HG03457 (cell line): ENCODE measurements around the gene ASB2.

Experiments
- ATAC-seq: cut with Tn5 transposase; IDR thresholded peaks from one replicate; pipeline ENCODE4 v1.9.1; 2021; ENCODE audit warnings: moderate number of reproducible peaks; ENCODE audit not compliant: unreplicated experiment

ASB2 gene

DNA sequence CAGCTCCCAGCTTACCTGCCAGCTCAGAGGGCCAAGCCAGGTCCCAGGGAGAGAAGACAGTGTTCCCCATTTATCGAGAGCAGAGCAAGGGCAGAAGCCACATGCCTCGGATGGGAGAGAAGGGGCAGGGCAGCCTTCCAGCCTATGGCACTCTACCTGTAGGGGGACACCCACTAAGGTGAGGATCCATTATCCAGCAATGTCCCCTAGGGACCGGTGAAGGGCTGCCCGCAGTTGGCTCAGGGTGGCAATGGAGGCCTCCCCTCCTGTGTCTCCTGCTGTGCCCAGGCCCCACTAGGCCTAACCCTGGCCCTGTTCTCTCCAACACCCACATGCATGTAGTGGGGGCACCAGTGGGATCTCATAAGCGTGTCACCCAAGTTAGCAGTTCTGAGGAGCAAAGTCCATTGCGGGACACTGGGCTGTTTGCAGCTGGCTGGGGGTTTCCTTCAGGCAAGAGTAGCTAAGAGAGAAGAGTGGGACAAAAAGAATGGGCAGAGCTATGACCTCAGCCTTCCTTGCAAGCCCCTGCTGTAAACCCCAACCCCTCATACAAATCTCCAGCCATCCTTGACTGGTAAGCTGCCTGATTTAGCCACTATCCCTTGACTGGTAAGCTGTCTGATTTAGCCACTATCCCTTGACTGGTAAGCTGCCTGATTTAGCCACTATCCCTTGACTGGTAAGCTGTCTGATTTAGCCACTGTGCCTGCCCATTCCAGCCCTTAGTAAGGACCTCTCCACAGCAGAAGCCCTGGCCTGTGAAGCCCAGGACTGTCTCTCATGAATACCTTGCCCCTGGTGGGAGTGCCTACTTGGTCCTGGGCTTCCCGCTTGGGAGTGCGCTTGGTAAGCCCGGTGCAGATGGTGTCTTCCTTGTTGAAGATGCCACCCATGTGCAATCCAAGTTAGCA, 5.2 kb upstream of the ASB2 start:
- no peak for ATAC-seq

DNA sequence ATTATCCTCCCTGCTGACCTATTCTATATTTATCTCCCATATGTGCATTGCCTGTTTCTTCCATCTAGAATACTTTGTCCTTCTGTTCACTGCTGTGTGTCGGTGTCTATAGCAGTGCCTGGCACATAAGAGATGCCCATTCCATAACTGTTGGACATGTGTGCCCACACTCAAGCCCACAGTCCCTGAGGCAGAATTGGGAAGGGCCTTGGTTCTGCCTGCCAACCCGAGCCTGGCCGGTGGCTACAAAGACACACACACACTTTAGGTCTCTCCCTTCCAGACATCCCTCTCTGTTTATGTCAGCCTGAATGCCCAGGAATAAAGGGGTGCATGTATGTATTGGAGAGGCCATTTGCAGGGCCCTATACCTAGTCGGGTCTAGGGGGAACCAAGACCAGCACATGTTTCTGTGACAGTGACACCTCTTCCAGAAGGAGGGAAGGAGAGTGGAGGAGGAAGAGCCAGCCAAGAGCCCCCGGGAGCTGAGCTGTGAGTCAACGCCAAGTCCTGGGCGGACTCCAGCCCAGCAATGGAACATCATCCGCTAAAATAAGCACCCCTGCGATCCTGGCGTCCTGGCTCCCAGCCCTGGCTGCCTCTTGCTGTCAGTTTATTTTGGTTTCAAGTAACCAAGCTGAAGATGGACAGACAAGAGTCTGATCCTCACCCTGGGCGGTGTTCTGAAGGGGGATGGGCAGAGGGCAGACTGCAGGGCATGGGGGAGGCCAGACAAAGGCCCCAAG, 4.3 kb upstream of the ASB2 start:
- no peak for ATAC-seq

DNA sequence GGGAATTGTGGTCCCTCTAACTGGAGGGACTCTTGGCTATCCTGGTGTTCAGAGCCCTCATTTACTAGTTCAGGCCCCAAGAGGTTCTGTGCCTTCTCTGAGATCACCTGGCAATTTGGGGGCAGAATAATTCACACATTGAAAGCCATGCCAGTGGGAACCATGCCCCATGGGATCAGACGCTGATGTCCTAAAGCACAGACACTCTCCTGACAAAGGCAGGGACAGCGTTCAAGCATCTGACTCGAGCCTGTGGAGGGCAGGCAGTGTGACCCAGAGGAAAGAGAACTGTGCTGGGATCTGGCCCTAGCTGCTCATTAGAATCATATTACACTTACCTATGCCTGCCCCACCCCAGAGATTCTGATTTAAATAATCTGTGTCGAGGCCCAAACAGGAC, 2.4 kb upstream of the ASB2 start:
- no peak for ATAC-seq

DNA sequence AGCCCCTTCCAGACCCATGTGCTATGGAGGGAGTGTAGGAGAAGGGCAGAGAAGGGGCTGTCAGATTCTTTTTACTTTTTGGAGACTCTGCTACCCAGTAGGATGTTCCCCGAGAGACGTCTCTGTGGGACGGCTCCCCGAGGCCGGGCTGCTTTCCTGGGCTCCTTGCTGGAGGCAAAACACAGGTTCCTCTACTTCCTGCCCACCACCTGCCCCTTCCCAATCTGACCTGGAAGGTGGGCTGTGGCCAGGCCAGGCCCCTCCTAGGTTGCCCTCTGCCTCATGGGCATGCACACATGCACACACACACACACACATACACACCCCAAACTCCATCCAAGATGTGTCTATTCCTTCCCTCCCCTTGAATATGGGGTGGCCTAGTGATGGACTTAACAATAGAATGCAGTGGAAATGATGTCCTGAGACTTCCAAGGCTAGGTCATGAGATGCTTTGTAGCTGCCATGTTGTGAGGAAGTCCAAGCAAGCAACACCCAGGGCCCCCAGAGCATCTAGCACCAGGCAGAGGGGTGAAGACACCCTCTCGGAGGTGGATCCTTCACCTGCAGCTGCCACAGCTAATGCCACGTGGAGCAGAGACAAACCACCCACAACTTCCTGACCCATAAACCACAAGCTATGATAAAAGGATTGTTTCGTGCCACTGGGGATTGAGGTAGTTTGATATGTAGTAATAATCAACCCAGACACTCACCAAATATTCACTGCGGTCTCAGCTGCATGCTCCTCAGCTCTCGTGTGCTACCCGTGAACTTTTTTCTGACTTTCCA, 1.6 kb upstream of the ASB2 start:
- peak; percentile 45 for ATAC-seq

DNA sequence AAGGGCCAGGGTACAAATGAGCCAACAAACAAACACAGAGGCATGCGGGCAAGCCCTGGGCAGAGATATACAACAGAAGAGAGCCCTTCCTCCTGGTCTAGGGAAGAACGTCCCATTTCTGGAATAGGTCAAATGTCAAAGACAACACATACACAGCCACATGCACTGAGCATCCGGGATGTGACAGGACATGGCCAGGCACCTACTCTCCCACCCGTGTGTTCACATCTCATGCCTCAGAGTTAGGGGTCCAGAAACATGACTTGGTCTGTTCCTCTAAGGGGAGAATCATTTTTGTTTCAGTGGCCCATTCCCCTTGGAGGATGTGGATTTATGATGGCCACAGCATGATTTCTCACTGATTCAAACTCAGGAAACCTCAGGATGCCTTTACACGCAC, 801 bp upstream of the ASB2 start:
- no peak for ATAC-seq

DNA sequence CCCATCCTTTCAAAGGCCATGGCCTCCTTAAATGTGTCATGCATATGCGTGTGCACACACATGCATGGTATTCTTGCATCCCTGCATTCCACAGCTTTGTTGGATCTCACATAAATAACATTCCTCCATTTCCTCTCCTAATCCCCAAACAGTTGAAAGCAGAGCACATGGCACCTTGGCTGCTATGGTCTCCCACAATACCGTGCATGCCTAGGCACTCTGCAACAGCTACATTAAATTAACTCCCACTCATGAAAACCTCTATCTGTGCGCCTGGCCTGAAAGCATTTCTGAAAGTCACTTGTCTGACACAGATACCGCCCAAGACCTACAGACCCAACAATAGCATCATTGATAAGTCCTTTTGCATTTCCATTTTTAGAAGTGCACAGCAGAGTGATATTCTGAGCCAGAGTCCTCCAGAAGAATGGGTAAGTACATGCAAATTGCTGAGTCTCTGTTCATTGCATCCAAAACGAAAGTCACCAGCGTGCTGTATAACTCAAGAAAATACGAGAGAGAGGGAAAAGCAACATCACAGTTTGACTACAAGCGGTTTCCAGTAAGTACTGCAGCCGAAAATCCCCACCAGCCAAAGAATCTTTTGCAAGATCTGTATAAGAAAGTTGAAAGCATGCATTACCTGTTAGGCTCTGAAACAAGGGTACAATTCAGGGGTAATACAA, 436 bp downstream of the ASB2 start:
- ATAC-seq: peak; percentile 42

DNA sequence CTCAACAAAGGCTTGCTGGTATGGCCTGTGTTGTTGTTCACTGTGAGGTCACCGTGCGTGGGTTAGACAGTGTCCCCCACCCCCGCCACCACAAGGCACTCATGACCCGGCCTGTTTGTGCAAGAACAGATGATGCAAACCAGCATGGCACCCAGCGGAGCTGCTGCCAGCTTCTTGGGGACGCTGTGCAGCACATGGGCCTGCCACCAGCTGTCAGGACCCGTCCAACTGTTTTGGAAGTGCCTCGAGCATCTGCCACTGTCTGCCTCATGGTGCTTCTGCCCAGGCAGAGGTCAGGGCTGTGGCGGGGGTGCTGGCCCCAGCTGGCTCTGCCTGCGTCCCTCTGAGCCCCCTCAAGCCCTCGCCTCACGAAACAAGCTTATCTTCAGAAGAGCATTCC, 1.5 kb downstream of the ASB2 start:
- no peak for ATAC-seq

DNA sequence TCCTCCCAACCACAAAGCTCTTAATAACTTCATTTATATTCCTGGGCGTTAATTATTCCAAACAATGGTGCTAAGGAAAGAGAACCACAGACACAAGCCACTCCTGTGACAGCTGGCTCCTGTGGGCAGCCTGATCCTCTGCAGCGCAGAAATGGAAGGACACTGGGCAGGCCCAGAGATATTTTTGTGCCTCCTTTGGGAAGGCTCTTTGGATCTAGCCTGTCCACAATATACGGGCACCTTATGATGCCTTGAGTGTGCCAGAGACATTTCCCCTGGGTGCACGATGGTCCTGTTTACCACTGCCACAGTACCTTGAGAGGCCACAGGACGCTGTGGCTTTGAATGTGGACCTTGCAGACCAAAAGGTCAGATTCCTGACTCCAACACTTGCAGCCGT, 2.1 kb downstream of the ASB2 start:
- no peak for ATAC-seq

DNA sequence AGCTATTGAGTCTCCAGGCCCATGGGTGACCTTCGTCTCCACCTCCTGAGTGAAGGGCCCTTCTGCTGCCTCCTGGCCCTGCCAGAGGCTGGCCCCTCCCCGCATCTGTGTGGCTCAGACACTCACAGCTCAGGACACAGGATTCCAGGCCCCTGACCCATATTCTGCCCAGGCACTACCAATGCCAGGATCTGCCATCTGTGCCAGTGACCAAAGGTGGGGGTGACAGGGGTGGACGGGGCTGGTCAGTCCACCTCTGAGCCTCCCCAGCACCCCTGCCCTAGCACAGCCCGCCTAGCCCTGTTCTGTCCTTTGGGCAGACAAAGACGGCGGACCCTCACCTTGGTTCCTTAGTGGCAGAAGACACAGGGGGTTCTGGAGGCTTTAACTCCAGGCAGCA, 2.8 kb downstream of the ASB2 start:
- no peak for ATAC-seq

DNA sequence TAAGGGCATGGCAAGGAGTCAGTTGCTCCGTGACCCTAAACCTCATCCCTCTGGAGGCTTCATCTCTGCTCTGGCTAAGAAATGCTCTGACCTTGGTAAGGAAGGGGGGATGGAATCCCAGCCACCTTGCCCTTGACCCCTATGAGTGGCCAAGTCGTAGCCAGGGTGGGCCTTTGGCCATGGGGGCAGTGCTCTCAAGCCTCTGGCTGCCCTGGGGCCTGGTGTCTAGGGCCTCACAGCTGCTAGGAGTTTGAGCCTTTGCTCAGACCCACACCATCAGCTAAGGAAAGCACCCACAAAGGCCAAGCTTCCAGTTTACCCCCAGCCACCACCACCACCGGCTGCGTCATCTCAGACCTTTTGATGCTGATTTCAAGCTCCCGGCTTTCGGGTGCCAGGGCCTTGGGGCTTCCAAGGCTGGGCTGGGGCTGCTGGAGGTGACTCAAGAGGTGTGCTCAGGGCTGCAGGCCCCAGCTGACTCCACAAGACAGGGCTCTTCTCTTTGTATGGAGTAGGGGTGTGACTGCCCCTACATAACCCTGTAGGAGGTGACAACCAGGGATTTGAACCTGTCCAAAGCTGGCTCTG, 3.7 kb downstream of the ASB2 start:
- no peak for ATAC-seq

DNA sequence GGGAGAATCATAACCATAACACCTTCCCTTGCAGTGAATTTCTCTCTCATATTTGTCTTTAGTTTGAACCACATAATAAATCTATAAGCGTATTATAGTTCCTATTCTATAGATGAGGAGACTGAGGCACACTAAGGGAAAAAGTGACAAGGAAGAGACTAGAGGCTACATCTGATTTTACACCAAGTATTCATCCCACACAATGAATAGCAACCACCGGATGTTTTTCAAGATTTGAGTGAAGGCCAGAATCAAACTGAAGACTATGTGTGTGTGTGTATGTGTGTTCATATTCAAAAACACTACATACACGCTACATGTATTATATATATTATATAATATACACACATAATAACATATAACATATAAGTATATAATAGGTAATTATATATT, 4.7 kb downstream of the ASB2 start:
- ATAC-seq: no peak

DNA sequence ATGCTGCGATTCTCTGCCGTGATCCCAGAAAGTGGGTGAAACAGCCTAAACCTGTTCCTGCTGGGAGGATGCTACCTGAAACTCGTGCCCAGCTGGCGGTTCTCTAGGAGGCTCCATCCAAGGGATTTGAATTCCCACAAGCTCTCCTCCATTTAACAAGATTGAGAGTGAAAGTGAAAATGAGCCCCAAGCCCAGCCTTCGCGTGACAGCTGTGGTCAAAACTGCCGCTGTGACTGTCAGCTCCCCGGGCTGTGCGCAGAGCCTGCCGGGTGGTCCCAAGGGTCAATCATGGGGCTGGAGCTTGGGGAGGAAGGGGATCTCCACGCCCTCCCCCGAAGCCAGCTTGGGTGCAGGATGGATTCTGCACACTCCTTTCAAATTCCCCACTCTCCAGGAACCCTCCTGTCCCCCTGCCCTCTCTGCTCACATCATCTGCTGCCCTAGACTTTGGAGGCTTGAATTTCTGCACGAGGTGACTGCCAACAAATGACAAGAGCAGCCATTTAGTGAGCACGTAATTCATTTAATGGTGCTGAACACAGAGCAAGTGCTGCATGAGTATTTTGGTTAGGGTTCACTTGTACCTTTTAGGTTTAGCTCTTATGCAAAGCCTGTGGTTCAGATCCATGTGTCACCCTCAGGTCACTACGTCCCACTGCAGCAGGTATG, 5.3 kb downstream of the ASB2 start:
- ATAC-seq: peak; percentile 33

DNA sequence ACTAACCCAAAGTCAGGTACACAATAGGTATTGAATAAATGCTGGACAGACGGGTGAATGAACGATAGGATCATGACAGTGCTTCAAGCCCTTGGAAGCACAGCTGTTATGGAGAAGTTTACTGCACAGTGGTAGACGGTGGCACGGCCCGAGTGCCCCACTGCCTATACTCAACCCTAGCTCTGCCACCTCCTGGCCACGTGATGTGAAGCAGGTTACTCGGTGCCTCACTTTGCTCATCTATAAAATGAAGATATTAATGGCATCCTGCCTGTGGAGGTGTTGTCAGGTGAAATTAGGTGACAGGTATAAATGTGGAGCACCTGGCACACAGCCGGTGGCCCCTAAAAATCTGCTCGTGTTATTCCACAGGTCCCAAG, 5.8 kb downstream of the ASB2 start:
- no peak for ATAC-seq

DNA sequence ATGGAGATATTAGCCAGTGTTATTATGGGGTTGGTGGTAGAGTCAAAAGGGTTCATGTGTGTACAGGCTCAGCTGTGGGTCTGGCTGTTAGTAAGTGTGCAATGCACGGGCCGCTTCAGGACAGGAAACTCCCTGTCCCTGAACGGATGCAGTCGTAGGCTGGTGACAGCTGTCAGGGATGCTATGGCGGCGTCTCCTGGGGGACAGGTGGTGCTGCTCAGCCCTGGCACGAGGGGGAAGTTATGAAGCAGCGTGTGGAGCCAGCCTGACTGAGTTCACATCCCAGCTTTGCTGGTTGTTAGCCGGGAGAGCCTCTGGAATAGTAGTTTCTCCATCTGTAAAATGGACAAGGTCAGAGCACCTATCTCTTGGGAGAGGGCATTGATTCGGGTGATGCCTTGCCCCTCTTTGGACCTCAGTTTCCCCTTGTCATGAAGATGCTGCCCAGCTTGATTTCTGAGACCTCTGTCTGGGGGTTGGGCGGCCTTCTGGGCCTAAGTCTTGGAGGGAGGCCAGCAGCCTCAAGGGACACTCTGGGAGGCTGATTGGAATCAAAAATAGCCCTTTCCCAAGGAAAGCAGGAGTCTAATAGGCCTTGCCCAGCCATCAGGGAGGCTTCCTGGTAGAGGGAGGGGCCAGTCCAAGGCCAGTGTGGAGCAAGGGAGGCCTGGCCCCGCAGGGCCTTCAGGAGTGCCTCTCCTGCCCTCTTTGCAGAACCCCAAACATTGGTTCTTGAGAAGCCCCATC, 7.1 kb downstream of the ASB2 start:
- no peak for ATAC-seq

DNA sequence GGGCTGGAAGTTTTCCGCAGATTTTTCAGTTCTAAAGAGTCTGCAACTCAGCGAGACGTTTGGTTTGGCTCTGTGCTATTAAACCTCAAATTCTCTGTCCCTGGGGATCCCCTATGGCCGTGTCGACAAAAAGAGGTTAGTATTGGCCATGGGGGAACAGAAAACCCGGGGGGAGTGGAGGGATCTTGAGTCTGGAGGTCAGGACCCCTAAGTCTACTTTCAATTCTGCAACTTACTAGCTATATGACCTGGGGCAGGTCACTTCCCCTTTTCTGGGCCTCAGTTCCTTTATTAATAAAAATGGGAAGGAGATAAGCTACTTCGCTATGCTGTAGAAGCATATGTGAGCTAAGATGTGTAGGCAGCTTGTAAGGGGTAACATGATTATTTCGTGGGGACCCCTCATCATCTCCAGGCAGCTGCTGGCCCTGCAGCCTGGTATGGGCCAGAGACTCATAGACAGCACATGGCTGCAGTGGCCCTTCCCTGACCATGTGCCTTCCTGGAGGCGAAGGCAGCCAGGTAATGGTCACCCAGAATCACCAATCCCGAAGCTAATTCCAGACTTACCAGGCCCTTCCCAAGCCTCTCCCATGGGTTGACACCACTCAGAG, 8.6 kb downstream of the ASB2 start:
- ATAC-seq: peak; percentile 36

DNA sequence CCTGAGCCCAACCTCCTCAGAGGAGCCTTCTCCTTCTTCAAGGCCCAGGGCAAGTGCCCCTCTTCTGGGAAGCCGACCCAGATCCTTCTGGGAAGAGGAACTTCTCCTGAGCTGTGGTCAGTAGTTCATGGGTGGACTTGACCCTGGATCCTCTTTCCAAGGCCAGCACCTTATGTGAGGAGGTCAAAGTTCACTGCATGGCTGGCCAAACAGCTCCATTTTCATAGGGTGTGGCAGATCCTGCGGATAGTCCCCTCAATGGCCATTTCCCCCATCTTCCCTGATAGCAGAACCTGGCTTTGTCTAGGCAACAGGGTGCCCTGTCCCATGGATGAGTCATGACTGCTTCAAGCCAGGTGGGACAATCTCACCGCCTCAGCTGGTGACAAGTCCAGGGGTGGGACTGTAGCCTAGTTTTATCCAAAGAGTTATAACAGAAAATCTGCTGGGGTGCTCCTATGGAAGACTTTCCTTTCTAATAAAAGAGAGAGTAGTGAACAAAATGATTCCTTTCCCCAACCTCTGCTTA, 10.4 kb downstream of the ASB2 start:
- ATAC-seq: no peak

DNA sequence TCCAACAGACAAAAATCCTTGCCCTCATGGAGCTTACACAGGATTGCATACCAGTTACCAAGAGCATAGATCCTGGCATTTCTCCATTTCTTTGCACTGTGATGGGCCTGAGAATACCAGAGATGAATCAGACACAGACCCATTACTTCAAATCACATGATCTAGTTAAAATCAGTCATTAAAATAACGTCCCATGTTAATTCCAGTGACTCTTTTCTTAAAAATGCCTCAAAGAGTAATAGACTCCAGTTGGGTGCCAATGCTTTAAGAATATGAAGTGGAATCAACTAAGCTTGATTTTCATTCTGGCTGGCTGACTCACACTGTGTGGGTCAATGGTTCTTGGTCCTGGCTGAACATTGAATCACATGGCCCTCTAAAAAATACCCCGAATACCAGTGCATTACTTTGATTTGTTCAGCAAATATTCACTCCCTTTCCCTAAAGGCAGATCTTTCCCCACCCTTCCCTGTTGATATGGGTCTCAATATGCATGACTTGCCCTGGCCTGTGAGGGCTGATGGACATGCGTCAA, 11.0 kb downstream of the ASB2 start:
- ATAC-seq: no peak

DNA sequence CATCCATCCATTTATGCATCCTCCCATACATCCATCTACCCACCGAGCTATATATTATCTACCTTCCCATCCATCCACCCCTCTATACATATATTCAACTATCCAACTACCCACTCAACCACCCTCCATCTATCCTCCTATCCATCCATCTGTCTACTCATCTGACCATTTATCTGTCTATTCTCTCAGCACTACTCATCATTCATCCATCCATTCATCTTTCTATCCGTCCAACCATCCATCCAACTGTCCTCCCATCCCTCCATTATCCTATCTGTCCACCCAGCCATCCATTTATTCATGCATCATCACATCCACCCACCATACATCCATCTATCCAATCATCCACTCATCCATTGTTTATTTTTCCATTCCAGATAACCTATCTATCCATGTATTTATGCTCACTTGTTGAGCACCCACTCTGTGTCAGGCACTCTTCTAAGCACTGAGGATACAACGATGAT, 11.5 kb downstream of the ASB2 start:
- no peak for ATAC-seq
